HG03108 (cell line): ENCODE data around the gene ZNF547.

Experiments used
- ATAC-seq: cut with Tn5 transposase; IDR thresholded peaks from one replicate; pipeline ENCODE4 v1.9.1; 2021; ENCODE audit warnings: moderate library complexity; ENCODE audit not compliant: unreplicated experiment

The ZNF547 gene

GRCh38 chr19:57362997-57363687, at the start of gene ZNF547, which contains the start of gene TRAPPC2B:
Gene ZNF547, plus strand, starts transcription at chr19:57363551. Its CDS starts 5,005 bp downstream, at chr19:57368556.
Gene TRAPPC2B, plus strand, starts transcription at chr19:57363551. Its CDS starts 1,283 bp downstream, at chr19:57364834.
- ATAC-seq: peak; percentile 94

- no peak for ATAC-seq
These were observed 49.2 kb upstream of the ZNF547 start for GRCh38 chr19:57314146-57314545.

GRCh38 chr19:57317503-57317902, 45.8 kb upstream of the ZNF547 start:
- no peak for ATAC-seq

- no peak for ATAC-seq
These were observed 43.5 kb upstream of the ZNF547 start for GRCh38 chr19:57319869-57320179.

- peak; percentile 93 for ATAC-seq
These were observed 42.9 kb upstream of the ZNF547 start, which contains the start of gene ZNF543 for GRCh38 chr19:57320180-57321084. Gene ZNF543, plus strand, starts transcription at chr19:57320472. Its CDS starts 382 bp downstream, at chr19:57320854.

- no peak for ATAC-seq
These were observed 42.2 kb upstream of the ZNF547 start for GRCh38 chr19:57321116-57321515.

- ATAC-seq: no peak
These were observed 41.6 kb upstream of the ZNF547 start for GRCh38 chr19:57321751-57322150.

- no peak for ATAC-seq
These were observed 38.4 kb upstream of the ZNF547 start for GRCh38 chr19:57324992-57325391.

- no peak for ATAC-seq
These were observed 35.4 kb upstream of the ZNF547 start for GRCh38 chr19:57327993-57328392.

GRCh38 chr19:57334191-57334590, 29.2 kb upstream of the ZNF547 start:
- ATAC-seq: no peak

GRCh38 chr19:57338877-57339276, 24.5 kb upstream of the ZNF547 start:
- no peak for ATAC-seq

GRCh38 chr19:57342582-57342981, 20.8 kb upstream of the ZNF547 start:
- no peak for ATAC-seq

- no peak for ATAC-seq
These were observed 15.2 kb upstream of the ZNF547 start for GRCh38 chr19:57348136-57348535.

GRCh38 chr19:57350877-57351805, 12.2 kb upstream of the ZNF547 start, which contains the start of gene ZNF304:
Gene ZNF304, plus strand, starts transcription at chr19:57351271. Its CDS starts 394 bp downstream, at chr19:57351665.
- ATAC-seq: peak; percentile 98

- ATAC-seq: no peak
These were observed 11.5 kb upstream of the ZNF547 start for GRCh38 chr19:57351867-57352266.

- no peak for ATAC-seq
These were observed 7.4 kb upstream of the ZNF547 start for GRCh38 chr19:57355916-57356315.

- ATAC-seq: no peak
These were observed 5.9 kb upstream of the ZNF547 start for GRCh38 chr19:57357406-57357805.

GRCh38 chr19:57359300-57359699, 4.1 kb upstream of the ZNF547 start:
- no peak for ATAC-seq

- no peak for ATAC-seq
These were observed 932 bp upstream of the ZNF547 start for GRCh38 chr19:57362419-57362818.

- ATAC-seq: no peak
These were observed 384 bp downstream of the ZNF547 start for GRCh38 chr19:57363688-57364181.

- no peak for ATAC-seq
These were observed 3.4 kb downstream of the ZNF547 start for GRCh38 chr19:57366776-57367175.
